SK-N-SH treated with all-trans-retinoic acid at 6 μM for 48 hours (cell line): Measurements from ENCODE around the gene NPY1R.

ENCODE experiments used
- ATAC-seq: fragments of 200-7000 bp; cut with Tn5 transposase; 3 replicates; pipeline ENCODE4 v1.9.1; 2020; ENCODE audit warnings: mild to moderate bottlenecking, moderate library complexity
- ARNTL ChIP-seq: fragments of 450-650 bp; formaldehyde crosslinking; IDR thresholded peaks from 2 replicates; pipeline ENCODE4 v1.5.0; 2020; ENCODE audit warnings: low read depth, mild to moderate bottlenecking, moderate library complexity, borderline replicate concordance
- BACH2 ChIP-seq: fragments of 250-450 bp; sonication (Bioruptor Pico); IDR thresholded peaks from 2 replicates; pipeline ENCODE4 v1.9.0; 2021; ENCODE audit warnings: mild to moderate bottlenecking, borderline replicate concordance
- CSDC2 ChIP-seq: fragments of 250-450 bp; sonication (Bioruptor Pico); IDR thresholded peaks from 2 replicates; pipeline ENCODE4 v1.5.0; 2020; ENCODE audit warnings: mild to moderate bottlenecking, moderate library complexity
- ESRRG ChIP-seq: fragments of 250-450 bp; sonication (Bioruptor Pico); IDR thresholded peaks from 2 replicates; pipeline ENCODE4 v1.6.1; 2021; ENCODE audit warnings: mild to moderate bottlenecking
- GLIS3 ChIP-seq: fragments of 250-450 bp; sonication (Bioruptor Pico); IDR thresholded peaks from 2 replicates; pipeline ENCODE4 v1.5.0; 2020; ENCODE audit warnings: mild to moderate bottlenecking, moderate library complexity
- ISL1 ChIP-seq: fragments of 250-450 bp; sonication (Bioruptor Pico); IDR thresholded peaks from 2 replicates; pipeline ENCODE4 v2.1.2; 2022; ENCODE audit warnings: mild to moderate bottlenecking, moderate library complexity
- OSR1 ChIP-seq: fragments of 250-450 bp; sonication (Bioruptor Pico); IDR thresholded peaks from 2 replicates; pipeline ENCODE4 v1.8.0; 2022; ENCODE audit warnings: moderate library complexity, mild to moderate bottlenecking, inconsistent platforms
- RARB ChIP-seq: fragments of 250-450 bp; sonication (Bioruptor Pico); IDR thresholded peaks from 2 replicates; pipeline ENCODE4 v1.8.0; 2021; ENCODE audit warnings: mild to moderate bottlenecking, moderate library complexity
- SNAI2 ChIP-seq: fragments of 250-450 bp; sonication (Bioruptor Pico); IDR thresholded peaks from 2 replicates; pipeline ENCODE4 v1.5.0; 2020; ENCODE audit warnings: mild to moderate bottlenecking, moderate library complexity
- TCF4 ChIP-seq: fragments of 250-450 bp; sonication (Bioruptor Pico); IDR thresholded peaks from 2 replicates; pipeline ENCODE4 v1.8.0; 2021; ENCODE audit warnings: mild to moderate bottlenecking, moderate library complexity, borderline replicate concordance
- TOX ChIP-seq: fragments of 250-450 bp; sonication (Bioruptor Pico); IDR thresholded peaks from 2 replicates; pipeline ENCODE4 v1.8.0; 2021; ENCODE audit warnings: mild to moderate bottlenecking, moderate library complexity, borderline replicate concordance
- ZC3H10 ChIP-seq: fragments of 250-450 bp; sonication (Bioruptor Pico); IDR thresholded peaks from 2 replicates; pipeline ENCODE4 v1.5.1; 2021; ENCODE audit warnings: mild to moderate bottlenecking, moderate library complexity
- ZFP3 ChIP-seq: fragments of 250-450 bp; sonication (Bioruptor Pico); IDR thresholded peaks from 2 replicates; pipeline ENCODE4 v1.5.0; 2020; ENCODE audit warnings: mild to moderate bottlenecking, moderate library complexity
- ZFP30 ChIP-seq: fragments of 450-650 bp; formaldehyde crosslinking; IDR thresholded peaks from 2 replicates; pipeline ENCODE4 v1.5.0; 2022; ENCODE audit warnings: mild to moderate bottlenecking, moderate library complexity
- ZNF565 ChIP-seq: fragments of 450-650 bp; formaldehyde crosslinking; conservative IDR thresholded peaks from 2 replicates; pipeline ENCODE4 v1.5.0; 2020; ENCODE audit warnings: low read depth, mild to moderate bottlenecking, moderate library complexity
- ZNF70 ChIP-seq: fragments of 450-650 bp; formaldehyde crosslinking; IDR thresholded peaks from 2 replicates; pipeline ENCODE4 v1.5.0; 2020; ENCODE audit warnings: mild to moderate bottlenecking, moderate library complexity
- ZNF8 ChIP-seq: fragments of 450-650 bp; formaldehyde crosslinking; IDR thresholded peaks from 2 replicates; pipeline ENCODE4 v1.5.0; 2020; ENCODE audit warnings: mild to moderate bottlenecking, moderate library complexity
- TF ChIP-seq, protein P1 (sequence below): fragments of 250-450 bp; sonication (Bioruptor Pico); IDR thresholded peaks from 2 replicates; pipeline ENCODE4 v1.8.0; 2020; ENCODE audit warnings: mild to moderate bottlenecking, moderate library complexity, borderline replicate concordance
- TF ChIP-seq, protein P2 (sequence below): fragments of 250-450 bp; sonication (Bioruptor Pico); IDR thresholded peaks from 2 replicates; pipeline ENCODE4 v1.5.1; 2021; ENCODE audit warnings: mild to moderate bottlenecking, moderate library complexity
- TF ChIP-seq, protein P3 (sequence below): fragments of 250-450 bp; sonication (Bioruptor Pico); IDR thresholded peaks from 2 replicates; pipeline ENCODE4 v1.5.0; 2020; ENCODE audit warnings: mild to moderate bottlenecking, moderate library complexity
- TF ChIP-seq, protein P4 (sequence below): fragments of 250-450 bp; sonication (Bioruptor Pico); IDR thresholded peaks from 2 replicates; pipeline ENCODE4 v1.5.1; 2020; ENCODE audit warnings: low read depth, mild to moderate bottlenecking, moderate library complexity
- TF ChIP-seq, protein P5 (sequence below): fragments of 250-450 bp; sonication (Bioruptor Pico); IDR thresholded peaks from 2 replicates; pipeline ENCODE4 v1.8.0; 2021; ENCODE audit warnings: low read depth, mild to moderate bottlenecking, moderate library complexity, borderline replicate concordance

Gene NPY1R

DNA sequence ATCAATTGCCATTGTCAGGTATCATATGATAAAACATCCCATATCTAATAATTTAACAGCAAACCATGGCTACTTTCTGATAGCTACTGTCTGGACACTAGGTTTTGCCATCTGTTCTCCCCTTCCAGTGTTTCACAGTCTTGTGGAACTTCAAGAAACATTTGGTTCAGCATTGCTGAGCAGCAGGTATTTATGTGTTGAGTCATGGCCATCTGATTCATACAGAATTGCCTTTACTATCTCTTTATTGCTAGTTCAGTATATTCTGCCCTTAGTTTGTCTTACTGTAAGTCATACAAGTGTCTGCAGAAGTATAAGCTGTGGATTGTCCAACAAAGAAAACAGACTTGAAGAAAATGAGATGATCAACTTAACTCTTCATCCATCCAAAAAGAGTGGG is 18.3 kb upstream of the NPY1R start (continued):
- TF ChIP-seq, protein P1, sequence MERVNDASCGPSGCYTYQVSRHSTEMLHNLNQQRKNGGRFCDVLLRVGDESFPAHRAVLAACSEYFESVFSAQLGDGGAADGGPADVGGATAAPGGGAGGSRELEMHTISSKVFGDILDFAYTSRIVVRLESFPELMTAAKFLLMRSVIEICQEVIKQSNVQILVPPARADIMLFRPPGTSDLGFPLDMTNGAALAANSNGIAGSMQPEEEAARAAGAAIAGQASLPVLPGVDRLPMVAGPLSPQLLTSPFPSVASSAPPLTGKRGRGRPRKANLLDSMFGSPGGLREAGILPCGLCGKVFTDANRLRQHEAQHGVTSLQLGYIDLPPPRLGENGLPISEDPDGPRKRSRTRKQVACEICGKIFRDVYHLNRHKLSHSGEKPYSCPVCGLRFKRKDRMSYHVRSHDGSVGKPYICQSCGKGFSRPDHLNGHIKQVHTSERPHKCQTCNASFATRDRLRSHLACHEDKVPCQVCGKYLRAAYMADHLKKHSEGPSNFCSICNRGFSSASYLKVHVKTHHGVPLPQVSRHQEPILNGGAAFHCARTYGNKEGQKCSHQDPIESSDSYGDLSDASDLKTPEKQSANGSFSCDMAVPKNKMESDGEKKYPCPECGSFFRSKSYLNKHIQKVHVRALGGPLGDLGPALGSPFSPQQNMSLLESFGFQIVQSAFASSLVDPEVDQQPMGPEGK (CRISPR knock-in tag), result no peak

DNA sequence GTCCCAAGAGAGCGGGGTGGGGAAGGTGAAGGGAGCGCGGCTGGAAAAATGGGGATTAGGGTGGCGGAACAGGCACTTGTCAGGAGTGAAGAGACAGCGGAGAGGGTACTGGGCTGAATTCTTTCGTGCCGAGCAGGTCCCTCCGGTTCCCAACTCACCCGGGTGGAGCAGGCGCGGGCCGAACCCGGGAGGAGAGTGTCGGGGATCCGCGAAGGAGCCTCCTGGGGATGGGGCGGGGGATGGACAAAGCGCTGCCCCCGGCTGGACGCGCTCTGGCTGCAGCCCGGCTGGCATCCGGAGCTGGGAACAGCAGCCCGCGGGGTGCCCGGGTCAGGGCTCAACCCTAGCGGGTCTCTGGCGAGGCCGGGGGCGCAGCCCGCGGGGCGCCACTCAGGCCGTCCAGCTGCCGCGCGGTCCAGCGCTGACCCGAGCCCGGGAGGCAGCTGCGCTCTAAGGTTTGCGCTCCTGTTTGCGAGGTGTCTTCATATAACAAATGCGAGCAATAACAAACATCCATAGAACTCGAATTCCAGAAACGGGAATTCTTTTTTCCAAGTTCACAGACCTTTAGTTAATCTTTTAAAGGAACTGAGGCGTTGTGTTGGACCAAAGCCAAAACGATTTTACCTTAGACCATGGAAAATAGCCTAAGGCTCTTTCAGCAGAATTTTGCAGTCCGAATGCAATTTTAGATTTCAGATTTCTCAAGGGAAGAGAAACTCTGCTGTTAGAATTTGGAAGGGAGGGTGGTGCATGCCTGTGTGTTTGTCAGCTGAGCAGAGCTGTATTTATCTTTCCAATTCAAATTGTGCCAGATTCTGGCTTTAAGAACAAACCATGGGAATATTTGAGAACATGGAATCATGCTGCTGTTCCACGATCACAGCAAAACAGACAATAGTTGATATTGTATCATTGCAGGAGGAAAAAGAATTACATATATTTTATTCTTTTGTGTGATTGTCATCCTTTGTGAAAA is 12.0 kb upstream of the NPY1R start:
- no peak for TF ChIP-seq BACH2
- TF ChIP-seq, protein P2, sequence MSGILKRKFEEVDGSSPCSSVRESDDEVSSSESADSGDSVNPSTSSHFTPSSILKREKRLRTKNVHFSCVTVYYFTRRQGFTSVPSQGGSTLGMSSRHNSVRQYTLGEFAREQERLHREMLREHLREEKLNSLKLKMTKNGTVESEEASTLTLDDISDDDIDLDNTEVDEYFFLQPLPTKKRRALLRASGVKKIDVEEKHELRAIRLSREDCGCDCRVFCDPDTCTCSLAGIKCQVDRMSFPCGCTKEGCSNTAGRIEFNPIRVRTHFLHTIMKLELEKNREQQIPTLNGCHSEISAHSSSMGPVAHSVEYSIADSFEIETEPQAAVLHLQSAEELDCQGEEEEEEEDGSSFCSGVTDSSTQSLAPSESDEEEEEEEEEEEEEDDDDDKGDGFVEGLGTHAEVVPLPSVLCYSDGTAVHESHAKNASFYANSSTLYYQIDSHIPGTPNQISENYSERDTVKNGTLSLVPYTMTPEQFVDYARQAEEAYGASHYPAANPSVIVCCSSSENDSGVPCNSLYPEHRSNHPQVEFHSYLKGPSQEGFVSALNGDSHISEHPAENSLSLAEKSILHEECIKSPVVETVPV, result no peak
- TF ChIP-seq ESRRG (CRISPR knock-in tag), result no peak
- no peak for TF ChIP-seq SNAI2 (CRISPR knock-in tag)
- no peak for TF ChIP-seq RARB (CRISPR knock-in tag)
- TF ChIP-seq ZFP3, result no peak
- no peak for TF ChIP-seq ZNF565 (CRISPR knock-in tag)
- TF ChIP-seq ZNF70 (CRISPR knock-in tag), result no peak
- no peak for TF ChIP-seq ZC3H10
- TF ChIP-seq, protein P3, sequence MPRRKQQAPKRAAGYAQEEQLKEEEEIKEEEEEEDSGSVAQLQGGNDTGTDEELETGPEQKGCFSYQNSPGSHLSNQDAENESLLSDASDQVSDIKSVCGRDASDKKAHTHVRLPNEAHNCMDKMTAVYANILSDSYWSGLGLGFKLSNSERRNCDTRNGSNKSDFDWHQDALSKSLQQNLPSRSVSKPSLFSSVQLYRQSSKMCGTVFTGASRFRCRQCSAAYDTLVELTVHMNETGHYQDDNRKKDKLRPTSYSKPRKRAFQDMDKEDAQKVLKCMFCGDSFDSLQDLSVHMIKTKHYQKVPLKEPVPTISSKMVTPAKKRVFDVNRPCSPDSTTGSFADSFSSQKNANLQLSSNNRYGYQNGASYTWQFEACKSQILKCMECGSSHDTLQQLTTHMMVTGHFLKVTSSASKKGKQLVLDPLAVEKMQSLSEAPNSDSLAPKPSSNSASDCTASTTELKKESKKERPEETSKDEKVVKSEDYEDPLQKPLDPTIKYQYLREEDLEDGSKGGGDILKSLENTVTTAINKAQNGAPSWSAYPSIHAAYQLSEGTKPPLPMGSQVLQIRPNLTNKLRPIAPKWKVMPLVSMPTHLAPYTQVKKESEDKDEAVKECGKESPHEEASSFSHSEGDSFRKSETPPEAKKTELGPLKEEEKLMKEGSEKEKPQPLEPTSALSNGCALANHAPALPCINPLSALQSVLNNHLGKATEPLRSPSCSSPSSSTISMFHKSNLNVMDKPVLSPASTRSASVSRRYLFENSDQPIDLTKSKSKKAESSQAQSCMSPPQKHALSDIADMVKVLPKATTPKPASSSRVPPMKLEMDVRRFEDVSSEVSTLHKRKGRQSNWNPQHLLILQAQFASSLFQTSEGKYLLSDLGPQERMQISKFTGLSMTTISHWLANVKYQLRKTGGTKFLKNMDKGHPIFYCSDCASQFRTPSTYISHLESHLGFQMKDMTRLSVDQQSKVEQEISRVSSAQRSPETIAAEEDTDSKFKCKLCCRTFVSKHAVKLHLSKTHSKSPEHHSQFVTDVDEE (CRISPR knock-in tag), result no peak
- no peak for TF ChIP-seq GLIS3 (CRISPR knock-in tag)
- no peak for TF ChIP-seq ISL1 (CRISPR knock-in tag)
- TF ChIP-seq ZFP30 (CRISPR knock-in tag), result no peak
- TF ChIP-seq, protein P1 (CRISPR knock-in tag), result no peak
- TF ChIP-seq ZNF8 (CRISPR knock-in tag), result no peak
- no peak for TF ChIP-seq CSDC2 (CRISPR knock-in tag)
- no peak for TF ChIP-seq TCF4 (CRISPR knock-in tag)
- ATAC-seq, result peak; percentile 62

DNA sequence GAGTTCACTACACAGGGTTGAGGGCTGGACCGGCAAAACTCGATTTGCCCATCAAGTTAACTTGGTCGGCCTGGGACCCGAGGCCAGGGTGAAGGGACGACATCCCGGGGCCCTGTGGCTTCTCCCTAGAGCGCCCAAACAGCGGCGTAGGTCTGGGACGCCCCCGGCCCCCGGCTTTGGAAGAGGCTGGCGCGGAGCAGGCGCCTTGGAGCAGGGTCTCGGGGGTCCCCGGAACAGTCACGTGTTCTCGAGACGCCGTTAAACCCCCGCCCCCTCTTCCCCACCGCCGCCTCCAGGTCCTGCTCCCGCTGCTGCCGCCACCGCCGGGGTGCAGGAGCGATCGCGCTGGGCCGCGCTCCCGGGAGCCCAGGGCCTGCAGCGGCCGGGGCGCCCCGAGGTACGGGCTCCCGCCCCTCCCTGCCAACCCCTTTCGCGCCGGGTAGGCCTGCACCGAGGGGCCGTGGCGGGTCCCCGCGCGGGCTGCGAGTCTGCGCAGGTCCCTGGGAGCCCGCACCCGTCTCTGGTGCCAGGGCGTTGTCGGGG is 11.3 kb upstream of the NPY1R start, which contains the start of gene NPY5R:
TSS of gene NPY5R (plus strand) at position 289 of the 543 bp plus-strand sequence. CDS start 6,382 bp downstream, outside the sequence.
- peak; percentile 44; the same call in 2 of the 3 replicates for ATAC-seq
- TF ChIP-seq, protein P4, sequence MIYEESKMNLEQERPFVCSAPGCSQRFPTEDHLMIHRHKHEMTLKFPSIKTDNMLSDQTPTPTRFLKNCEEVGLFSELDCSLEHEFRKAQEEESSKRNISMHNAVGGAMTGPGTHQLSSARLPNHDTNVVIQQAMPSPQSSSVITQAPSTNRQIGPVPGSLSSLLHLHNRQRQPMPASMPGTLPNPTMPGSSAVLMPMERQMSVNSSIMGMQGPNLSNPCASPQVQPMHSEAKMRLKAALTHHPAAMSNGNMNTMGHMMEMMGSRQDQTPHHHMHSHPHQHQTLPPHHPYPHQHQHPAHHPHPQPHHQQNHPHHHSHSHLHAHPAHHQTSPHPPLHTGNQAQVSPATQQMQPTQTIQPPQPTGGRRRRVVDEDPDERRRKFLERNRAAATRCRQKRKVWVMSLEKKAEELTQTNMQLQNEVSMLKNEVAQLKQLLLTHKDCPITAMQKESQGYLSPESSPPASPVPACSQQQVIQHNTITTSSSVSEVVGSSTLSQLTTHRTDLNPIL, result no peak
- TF ChIP-seq OSR1 (no peak), ARNTL (CRISPR knock-in tag) (no peak), ZNF70 (CRISPR knock-in tag) (no peak), TCF4 (CRISPR knock-in tag) (no peak), TOX (no peak), CSDC2 (CRISPR knock-in tag) (no peak), RARB (CRISPR knock-in tag) (no peak)
- TF ChIP-seq, protein P5, sequence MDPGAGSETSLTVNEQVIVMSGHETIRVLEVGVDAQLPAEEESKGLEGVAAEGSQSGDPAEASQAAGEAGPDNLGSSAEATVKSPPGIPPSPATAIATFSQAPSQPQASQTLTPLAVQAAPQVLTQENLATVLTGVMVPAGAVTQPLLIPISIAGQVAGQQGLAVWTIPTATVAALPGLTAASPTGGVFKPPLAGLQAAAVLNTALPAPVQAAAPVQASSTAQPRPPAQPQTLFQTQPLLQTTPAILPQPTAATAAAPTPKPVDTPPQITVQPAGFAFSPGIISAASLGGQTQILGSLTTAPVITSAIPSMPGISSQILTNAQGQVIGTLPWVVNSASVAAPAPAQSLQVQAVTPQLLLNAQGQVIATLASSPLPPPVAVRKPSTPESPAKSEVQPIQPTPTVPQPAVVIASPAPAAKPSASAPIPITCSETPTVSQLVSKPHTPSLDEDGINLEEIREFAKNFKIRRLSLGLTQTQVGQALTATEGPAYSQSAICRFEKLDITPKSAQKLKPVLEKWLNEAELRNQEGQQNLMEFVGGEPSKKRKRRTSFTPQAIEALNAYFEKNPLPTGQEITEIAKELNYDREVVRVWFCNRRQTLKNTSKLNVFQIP, result no peak
- TF ChIP-seq, protein P2, result no peak
